ENCODE results near the gene DHRS4L2. TPM values are rescaled to one million over a fixed set of nuclear protein-coding genes. Genes with fewer than 3 reads are reported as not detected.

DHRS4L2 gene
- polyA plus RNA-seq, 4 donors, result 27.6 to 52.8 (median 31.4) TPM

DNA sequence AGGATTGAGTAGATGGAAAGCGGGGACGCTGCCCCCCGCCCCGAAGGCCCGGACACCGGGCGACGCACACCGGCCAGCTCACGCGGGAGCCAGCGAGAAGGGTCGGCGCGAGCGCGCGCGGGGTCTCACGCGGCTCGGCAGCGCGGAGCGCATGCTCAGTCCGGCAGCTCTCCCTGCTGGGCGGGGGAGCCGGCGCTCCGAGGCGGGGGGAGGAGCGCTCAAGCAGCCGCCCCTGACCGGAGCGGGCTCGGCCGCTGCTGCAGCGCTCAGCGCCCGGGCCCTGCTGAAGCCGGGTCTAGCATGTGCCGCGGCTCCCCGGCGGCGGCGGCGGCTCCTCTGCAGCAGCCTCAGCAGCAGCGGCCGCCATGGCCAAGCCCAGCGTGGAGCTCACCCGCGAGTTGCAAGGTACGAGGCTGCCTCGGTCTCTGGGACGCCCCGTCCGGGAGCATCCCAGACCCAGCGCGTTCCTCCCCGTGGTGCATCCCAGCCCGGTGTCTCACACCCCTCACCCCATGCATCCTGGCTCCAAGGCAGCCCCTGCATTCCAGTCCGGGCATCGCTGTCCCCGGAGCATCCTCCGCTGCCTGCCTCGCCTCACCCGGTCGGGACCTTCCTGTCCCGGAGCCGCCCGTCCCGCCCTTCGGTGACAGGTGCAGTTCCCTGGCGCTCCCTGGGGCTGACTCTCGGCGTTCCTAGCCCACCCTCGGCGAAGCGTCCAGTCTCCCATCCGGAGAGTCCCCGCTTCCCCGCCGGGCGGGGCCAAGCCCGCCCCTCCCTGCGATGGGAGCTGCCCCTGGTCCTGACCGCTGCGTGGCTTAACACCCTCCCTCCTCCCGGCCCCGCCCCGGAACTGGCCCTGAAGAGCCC, 63.3 kb downstream of the DHRS4L2 start, which contains the start of gene CARMIL3:
CARMIL3 (plus strand) TSS at position 221 of the 867 bp plus-strand sequence; CDS start at position 366, 145 bp downstream.
- peak in 2 of 4 donors; percentile 47 to 61 for DNase-seq (ENCODE audit: low read depth in 4 of 4, low spot score in 3 of 4)

DNA sequence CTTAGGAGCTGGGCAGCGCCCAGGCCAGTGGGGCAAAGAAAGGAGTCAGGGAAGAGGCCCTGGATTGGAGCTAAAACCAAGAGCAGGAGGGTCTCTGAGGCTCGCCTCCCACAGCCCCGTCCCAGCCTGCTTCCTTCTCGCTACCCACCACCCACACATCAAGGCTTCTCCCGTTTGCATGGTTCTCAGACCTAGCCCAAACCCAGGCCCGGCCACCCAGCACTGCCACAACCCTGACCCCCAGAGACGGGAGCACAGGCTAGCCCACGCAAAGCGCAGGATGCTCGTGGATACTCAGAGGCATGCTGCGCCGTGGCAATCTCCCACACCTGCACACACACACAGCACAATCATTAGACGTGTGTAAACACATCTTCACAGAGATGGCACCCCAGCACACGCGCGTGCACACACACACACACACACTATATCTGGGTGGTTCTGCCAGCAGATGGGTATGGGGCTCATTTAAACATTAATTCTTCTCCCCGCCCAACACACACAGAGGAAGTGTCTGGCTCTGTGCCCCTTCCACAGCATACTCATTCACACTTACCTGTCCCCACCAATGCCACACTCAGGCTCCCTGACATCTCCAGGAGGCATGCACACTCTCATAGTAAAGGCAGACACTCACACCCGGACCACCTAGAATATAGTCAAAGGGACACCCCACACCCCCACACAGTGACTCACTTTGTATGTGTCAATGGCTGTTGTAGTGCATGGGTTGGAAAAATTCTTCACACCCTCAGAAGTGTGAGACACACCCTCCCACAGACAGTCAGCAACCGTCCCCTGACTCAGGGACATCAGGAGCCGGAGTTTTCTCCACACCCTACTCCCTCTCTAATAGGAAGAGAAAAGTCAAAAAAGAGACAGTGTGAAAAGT, 64.2 kb downstream of the DHRS4L2 start:
- DNase-seq (ENCODE audit: low read depth in 4 of 4, low spot score in 3 of 4), result no peak

DNA sequence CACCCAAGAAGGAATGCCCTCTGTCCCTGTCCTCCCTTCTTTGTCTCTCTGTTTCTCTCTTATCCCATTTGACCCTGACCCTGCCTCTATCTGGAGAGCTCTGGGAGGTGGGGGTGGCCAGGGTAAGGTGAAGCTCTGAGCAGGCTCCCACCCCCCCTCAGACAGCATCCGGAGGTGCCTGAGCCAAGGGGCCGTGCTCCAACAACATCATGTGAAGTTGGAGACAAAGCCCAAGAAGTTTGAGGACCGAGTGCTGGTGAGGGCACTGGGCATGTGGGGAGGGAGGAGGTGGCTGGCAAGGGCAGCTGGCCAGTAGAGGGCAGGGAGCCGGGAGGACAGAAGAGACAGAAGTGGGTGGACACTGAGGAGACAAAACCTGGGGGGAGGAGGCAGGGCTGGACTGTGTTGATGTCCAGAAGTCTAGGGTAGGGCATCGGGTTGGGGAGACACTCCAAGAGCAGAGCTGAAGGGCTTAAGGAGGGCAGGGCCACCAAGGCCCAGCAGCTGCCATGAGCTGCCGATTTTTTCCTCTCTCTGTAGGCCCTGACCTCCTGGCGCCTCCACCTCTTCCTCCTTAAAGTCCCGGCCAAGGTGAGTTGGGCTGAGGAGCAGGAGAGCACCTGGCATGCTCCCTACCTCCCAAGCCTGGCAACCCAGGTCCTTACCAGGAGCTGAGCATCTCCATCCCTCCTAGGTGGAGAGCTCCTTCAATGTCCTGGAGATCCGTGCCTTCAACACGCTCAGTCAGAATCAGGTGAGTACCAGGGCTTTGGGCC, 65.0 kb downstream of the DHRS4L2 start:
- DNase-seq (ENCODE audit: low read depth in 4 of 4, low spot score in 3 of 4), result no peak

DNA sequence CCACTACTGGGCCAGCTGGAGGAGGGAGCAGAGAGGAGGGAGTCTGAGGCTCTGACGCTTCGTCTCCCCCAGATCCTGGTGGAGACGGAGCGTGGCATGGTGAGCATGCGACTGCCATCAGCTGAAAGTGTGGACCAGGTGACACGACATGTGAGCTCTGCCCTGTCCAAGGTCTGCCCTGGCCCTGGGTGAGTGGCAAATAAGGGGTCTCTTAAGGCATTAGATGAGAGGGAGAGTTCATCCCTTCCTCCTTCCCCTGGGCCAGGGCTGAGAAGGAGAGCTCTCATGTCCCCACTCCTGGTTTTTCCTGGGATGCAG, 65.6 kb downstream of the DHRS4L2 start:
- no peak for DNase-seq (ENCODE audit: low read depth in 4 of 4, low spot score in 3 of 4)

DNA sequence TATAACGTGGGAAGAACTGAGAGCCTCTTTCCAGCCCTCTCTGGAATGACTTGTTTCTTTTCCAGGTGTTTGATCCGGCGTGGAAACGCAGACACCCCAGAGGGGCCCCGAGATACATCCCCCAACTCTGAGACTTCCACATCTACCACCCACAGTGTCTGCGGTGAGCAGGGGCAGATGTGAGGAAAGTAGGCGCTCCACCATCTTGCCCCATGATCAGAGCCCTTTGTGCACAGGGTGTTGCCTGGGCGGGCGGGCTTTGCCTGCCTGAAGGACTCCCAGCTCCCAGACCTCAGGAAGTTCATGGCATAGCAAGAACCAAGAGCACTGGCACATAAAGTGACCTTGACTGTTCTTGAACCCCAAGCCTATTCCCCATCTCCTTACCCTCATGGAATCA, 65.9 kb downstream of the DHRS4L2 start:
- DNase-seq (ENCODE audit: low read depth in 4 of 4, low spot score in 3 of 4), result no peak

Other genes starting within 250 kb of the DHRS4L2 start
- gene DHRS4, start 35.2 kb upstream of the DHRS4L2 start, polyA plus RNA-seq (ENCODE audit: insufficient read length in 4 of 4), result 10 to 100 TPM; 28.3 to 50.8 (median 44.2) TPM
- gene CARMIL3, start 63.1 kb downstream of the DHRS4L2 start, polyA plus RNA-seq (ENCODE audit: insufficient read length in 4 of 4), result 1 to 10 TPM; 1.2 to 2.0 (median 1.8) TPM
- not detected for gene CPNE6, start 82.6 kb downstream of the DHRS4L2 start, polyA plus RNA-seq (ENCODE audit: insufficient read length in 4 of 4)
- 10 to 100 TPM in 3 of 4 donors, 1 to 10 TPM in 1; 7.7 to 31.0 (median 24.0) TPM for gene PCK2, start 105.4 kb downstream of the DHRS4L2 start, polyA plus RNA-seq (ENCODE audit: insufficient read length in 4 of 4)
- gene DCAF11, start 125.8 kb downstream of the DHRS4L2 start, polyA plus RNA-seq (ENCODE audit: insufficient read length in 4 of 4), result 10 to 100 TPM; 41.2 to 90.6 (median 73.0) TPM
- gene NRL, start 126.0 kb downstream of the DHRS4L2 start, polyA plus RNA-seq (ENCODE audit: insufficient read length in 4 of 4), result 1 to 10 TPM in 3 of 4 donors, under 1 TPM in 1; 0.59 to 4.1 (median 2.1) TPM
- gene FITM1, start 141.7 kb downstream of the DHRS4L2 start, polyA plus RNA-seq (ENCODE audit: insufficient read length in 4 of 4), result 1 to 10 TPM in 1 of 4 donors, under 1 TPM in 3; 0.55 to 1.6 (median 0.79) TPM
- gene PSME1, start 147.3 kb downstream of the DHRS4L2 start, polyA plus RNA-seq (ENCODE audit: insufficient read length in 4 of 4), result 100 to 1,000 TPM; 131 to 226 (median 197) TPM
- gene EMC9, start 152.7 kb downstream of the DHRS4L2 start, polyA plus RNA-seq (ENCODE audit: insufficient read length in 4 of 4), result 10 to 100 TPM in 3 of 4 donors, 1 to 10 TPM in 1; 9.7 to 21.4 (median 19.4) TPM
- gene PSME2, start 157.7 kb downstream of the DHRS4L2 start, polyA plus RNA-seq (ENCODE audit: insufficient read length in 4 of 4), result 100 to 1,000 TPM; 134 to 185 (median 166) TPM
- gene RNF31, start 158.6 kb downstream of the DHRS4L2 start, polyA plus RNA-seq (ENCODE audit: insufficient read length in 4 of 4), result 10 to 100 TPM; 44.8 to 59.8 (median 47.4) TPM
- gene IRF9, start 172.3 kb downstream of the DHRS4L2 start, polyA plus RNA-seq (ENCODE audit: insufficient read length in 4 of 4), result 10 to 100 TPM; 46.1 to 68.1 (median 57.0) TPM
- 100 to 1,000 TPM in 1 of 4 donors, 10 to 100 TPM in 3; 28.0 to 100 (median 57.9) TPM for gene REC8, start 183.2 kb downstream of the DHRS4L2 start, polyA plus RNA-seq (ENCODE audit: insufficient read length in 4 of 4)
- 10 to 100 TPM; 19.8 to 39.5 (median 31.0) TPM for gene IPO4, start 199.9 kb downstream of the DHRS4L2 start, polyA plus RNA-seq (ENCODE audit: insufficient read length in 4 of 4)
- 10 to 100 TPM; 32.9 to 43.7 (median 35.4) TPM for gene TM9SF1, start 206.5 kb downstream of the DHRS4L2 start, polyA plus RNA-seq (ENCODE audit: insufficient read length in 4 of 4)
- gene TSSK4, start 216.8 kb downstream of the DHRS4L2 start, polyA plus RNA-seq (ENCODE audit: insufficient read length in 4 of 4), result 10 to 100 TPM in 1 of 4 donors, 1 to 10 TPM in 3; 4.2 to 12.0 (median 5.6) TPM
- 10 to 100 TPM; 27.8 to 58.4 (median 52.0) TPM for gene CHMP4A, start 224.6 kb downstream of the DHRS4L2 start, polyA plus RNA-seq (ENCODE audit: insufficient read length in 4 of 4)
- gene MDP1, start 227.1 kb downstream of the DHRS4L2 start, polyA plus RNA-seq (ENCODE audit: insufficient read length in 4 of 4), result 10 to 100 TPM in 3 of 4 donors, 1 to 10 TPM in 1; 8.3 to 16.9 (median 11.3) TPM
- 100 to 1,000 TPM; 189 to 230 (median 217) TPM for gene NEDD8, start 243.4 kb downstream of the DHRS4L2 start, polyA plus RNA-seq (ENCODE audit: insufficient read length in 4 of 4)
- 100 to 1,000 TPM in 3 of 4 donors, 10 to 100 TPM in 1; 65.6 to 124 (median 117) TPM for gene GMPR2, start 244.0 kb downstream of the DHRS4L2 start, polyA plus RNA-seq (ENCODE audit: insufficient read length in 4 of 4)

Data from left renal pelvis (tissue), 4 donors.